ENCODE data around the gene TPCN1.

Gene TPCN1

DNA sequence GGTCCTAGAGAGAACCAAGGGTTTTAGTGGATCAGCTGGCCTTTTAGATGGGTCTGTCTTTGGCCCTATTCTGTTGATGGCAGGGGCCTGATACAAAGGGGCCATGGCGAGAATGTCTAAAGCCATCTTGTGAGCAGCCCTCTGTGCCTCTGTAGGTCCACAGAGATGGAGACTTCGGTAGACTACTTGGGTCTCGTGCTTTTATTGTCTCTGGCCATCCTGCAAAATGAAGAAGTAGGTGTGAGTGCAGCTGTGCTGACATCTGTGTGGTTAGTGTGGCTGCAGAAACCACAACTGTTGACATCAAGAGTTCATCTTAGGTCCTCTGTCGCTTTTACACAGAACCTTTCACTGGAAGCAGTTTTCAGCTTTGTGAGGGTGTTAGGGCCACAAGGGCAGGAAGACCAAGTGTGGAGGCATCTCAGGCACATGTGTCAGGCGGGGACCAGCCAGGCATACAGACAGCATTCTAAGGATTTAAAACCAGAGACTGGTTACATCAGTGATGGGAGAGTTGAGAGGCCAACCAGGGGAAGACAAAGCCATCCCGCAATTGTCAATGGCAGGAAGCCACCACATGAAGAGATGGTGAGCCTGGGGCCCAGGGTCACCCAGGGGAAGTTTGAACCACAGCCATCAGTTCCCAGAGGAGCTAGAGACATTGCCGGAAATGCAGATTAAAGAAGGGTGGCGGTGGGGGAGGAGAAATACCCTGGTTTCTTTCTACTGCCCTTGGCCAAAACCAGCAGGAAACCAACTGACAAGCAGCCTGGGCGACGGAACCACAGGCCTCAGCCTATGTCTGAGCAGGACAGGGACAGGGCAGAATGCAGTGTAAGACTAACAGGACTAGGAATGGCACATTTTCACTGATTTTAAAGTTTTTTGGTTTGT is 13.0 kb upstream of the TPCN1 start:
- H4K20me1 ChIP-seq (ENCODE audit: low read depth, low read length): no peaks in the 10 kb centered on the region
- TF ChIP-seq, protein P1, sequence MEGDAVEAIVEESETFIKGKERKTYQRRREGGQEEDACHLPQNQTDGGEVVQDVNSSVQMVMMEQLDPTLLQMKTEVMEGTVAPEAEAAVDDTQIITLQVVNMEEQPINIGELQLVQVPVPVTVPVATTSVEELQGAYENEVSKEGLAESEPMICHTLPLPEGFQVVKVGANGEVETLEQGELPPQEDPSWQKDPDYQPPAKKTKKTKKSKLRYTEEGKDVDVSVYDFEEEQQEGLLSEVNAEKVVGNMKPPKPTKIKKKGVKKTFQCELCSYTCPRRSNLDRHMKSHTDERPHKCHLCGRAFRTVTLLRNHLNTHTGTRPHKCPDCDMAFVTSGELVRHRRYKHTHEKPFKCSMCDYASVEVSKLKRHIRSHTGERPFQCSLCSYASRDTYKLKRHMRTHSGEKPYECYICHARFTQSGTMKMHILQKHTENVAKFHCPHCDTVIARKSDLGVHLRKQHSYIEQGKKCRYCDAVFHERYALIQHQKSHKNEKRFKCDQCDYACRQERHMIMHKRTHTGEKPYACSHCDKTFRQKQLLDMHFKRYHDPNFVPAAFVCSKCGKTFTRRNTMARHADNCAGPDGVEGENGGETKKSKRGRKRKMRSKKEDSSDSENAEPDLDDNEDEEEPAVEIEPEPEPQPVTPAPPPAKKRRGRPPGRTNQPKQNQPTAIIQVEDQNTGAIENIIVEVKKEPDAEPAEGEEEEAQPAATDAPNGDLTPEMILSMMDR (IDR thresholded peaks at IDR 0.05; ENCODE audit: insufficient read depth, low read length, poor library complexity, severe bottlenecking): no peak
- TF ChIP-seq EZH2phosphoT487 (conservative IDR thresholded peaks at IDR 0.05; ENCODE audit: low read length): no peak
- H3F3A ChIP-seq (ENCODE audit: insufficient read depth): peaks cover 61% of the 10 kb centered on the region
- no peaks in the 10 kb centered on the region for H3K27me3 ChIP-seq (ENCODE audit: low read length)
- peak overlapping the region; percentile 98 for H3K27ac ChIP-seq (ENCODE audit: low read depth, low read length)
- no peaks in the 10 kb centered on the region for H3K9me2 ChIP-seq (replicated peaks; ENCODE audit: insufficient read depth, low read length)
- no peak overlapping the region for H2AFZ ChIP-seq (ENCODE audit: low read depth, low read length, severe bottlenecking)
- H3K79me2 ChIP-seq (ENCODE audit: insufficient read depth, low read length): no peaks in the 10 kb centered on the region
- no peaks in the 10 kb centered on the region for H3K9me3 ChIP-seq (ENCODE audit: insufficient read depth, low read length)
- H3K4me2 ChIP-seq (ENCODE audit: low read depth, low read length, poor library complexity, severe bottlenecking): peak overlapping the region; percentile 74
- H3K9ac ChIP-seq (ENCODE audit: low read length): peak overlapping the region; percentile 61
- H3K36me3 ChIP-seq (ENCODE audit: low read length): no peaks in the 10 kb centered on the region
- H3K4me3 ChIP-seq (ENCODE audit: insufficient read depth, low read length, poor library complexity, severe bottlenecking): peak overlapping the region; percentile 40

DNA sequence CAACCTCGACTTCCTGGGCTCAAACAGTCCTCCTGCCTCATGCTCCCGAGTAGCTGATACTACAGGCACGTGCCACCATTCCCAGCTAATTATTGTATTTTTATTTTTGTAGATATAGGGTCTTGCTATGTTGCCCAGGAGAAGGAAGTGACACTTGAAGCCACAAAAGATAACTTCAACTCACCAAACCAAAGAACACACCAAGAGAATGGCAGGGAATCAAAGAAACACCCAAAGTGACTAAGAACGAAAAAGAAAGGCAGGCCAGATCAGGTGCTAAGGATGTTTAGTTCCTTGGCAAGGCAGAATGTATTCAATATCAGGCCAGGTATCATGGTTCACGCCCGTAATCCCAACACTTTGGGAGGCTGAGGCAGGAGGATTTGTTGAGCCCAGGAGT is 10.1 kb upstream of the TPCN1 start:
- Histone ChIP-seq H3K36me3 (ENCODE audit: low read length) (no peaks in the 10 kb centered on the region), H2AFZ (ENCODE audit: low read depth, low read length, severe bottlenecking) (no peak overlapping the region), H3K4me2 (ENCODE audit: low read depth, low read length, poor library complexity, severe bottlenecking) (no peak overlapping the region), H3K27ac (ENCODE audit: low read depth, low read length) (no peak overlapping the region), H4K20me1 (ENCODE audit: low read depth, low read length) (no peaks in the 10 kb centered on the region), H3K9me2 (replicated peaks; ENCODE audit: insufficient read depth, low read length) (no peaks in the 10 kb centered on the region), H3F3A (ENCODE audit: insufficient read depth) (peaks cover 56% of the 10 kb centered on the region), H3K4me3 (ENCODE audit: insufficient read depth, low read length, poor library complexity, severe bottlenecking) (no peak overlapping the region), H3K9ac (ENCODE audit: low read length) (no peak overlapping the region), H3K9me3 (ENCODE audit: insufficient read depth, low read length) (no peaks in the 10 kb centered on the region), H3K79me2 (ENCODE audit: insufficient read depth, low read length) (no peaks in the 10 kb centered on the region), H3K27me3 (ENCODE audit: low read length) (no peaks in the 10 kb centered on the region)
- TF ChIP-seq, protein P1 (IDR thresholded peaks at IDR 0.05; ENCODE audit: insufficient read depth, low read length, poor library complexity, severe bottlenecking): no peak

DNA sequence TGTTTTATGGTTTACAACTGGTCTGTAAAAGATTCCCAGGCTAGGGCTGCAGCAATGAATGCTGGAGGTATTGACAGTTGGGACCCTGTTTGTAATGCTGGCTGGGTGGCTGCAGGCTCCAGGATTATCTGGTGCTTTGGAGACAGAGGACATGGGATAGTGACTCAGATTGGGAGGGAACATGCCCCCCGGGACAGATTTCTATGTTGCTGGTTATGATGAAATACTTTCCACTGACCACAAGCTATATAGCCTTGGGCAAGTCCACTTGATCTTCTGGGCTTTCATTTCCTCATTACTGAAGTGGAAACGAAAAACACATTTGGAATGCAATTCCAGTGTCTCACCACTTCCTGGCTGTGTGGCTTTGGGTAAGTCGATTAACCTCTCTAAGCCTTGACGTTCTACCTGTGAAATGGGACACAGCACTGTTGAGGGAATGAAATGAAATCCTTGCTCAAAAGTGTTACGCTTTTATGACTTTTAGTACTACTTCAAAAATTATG is 6.3 kb upstream of the TPCN1 start:
- Histone ChIP-seq H3K27me3 (ENCODE audit: low read length) (no peaks in the 10 kb centered on the region), H3F3A (ENCODE audit: insufficient read depth) (peaks cover 56% of the 10 kb centered on the region), H3K9ac (ENCODE audit: low read length) (no peak overlapping the region), H3K79me2 (ENCODE audit: insufficient read depth, low read length) (peaks cover 2% of the 10 kb centered on the region; the same call in 1 of the 2 replicates), H4K20me1 (ENCODE audit: low read depth, low read length) (no peaks in the 10 kb centered on the region), H3K9me2 (replicated peaks; ENCODE audit: insufficient read depth, low read length) (no peaks in the 10 kb centered on the region), H3K4me2 (ENCODE audit: low read depth, low read length, poor library complexity, severe bottlenecking) (peak overlapping the region; percentile 7), H3K27ac (ENCODE audit: low read depth, low read length) (peak overlapping the region; percentile 42), H3K36me3 (ENCODE audit: low read length) (no peaks in the 10 kb centered on the region), H3K9me3 (ENCODE audit: insufficient read depth, low read length) (no peaks in the 10 kb centered on the region), H3K4me3 (ENCODE audit: insufficient read depth, low read length, poor library complexity, severe bottlenecking) (no peak overlapping the region), H2AFZ (ENCODE audit: low read depth, low read length, severe bottlenecking) (no peak overlapping the region)
- TF ChIP-seq, protein P1 (IDR thresholded peaks at IDR 0.05; ENCODE audit: insufficient read depth, low read length, poor library complexity, severe bottlenecking): no peak
- TF ChIP-seq EZH2phosphoT487 (conservative IDR thresholded peaks at IDR 0.05; ENCODE audit: low read length): no peak
